NCI-H748 treated with DMSO at 0.1 percent for 48 hours (cell line): ENCODE measurements around the gene SCAF4.
"Not testable (repeated sequence)": the region's sequence is repeated elsewhere in the genome, so short reads cannot be mapped to it uniquely, and the experiment has no call there.

Experiments
- DNase-seq: peaks from one replicate; lab custom pipeline; 2025; lab: John Stamatoyannopoulos, UW

The SCAF4 gene, protein sequence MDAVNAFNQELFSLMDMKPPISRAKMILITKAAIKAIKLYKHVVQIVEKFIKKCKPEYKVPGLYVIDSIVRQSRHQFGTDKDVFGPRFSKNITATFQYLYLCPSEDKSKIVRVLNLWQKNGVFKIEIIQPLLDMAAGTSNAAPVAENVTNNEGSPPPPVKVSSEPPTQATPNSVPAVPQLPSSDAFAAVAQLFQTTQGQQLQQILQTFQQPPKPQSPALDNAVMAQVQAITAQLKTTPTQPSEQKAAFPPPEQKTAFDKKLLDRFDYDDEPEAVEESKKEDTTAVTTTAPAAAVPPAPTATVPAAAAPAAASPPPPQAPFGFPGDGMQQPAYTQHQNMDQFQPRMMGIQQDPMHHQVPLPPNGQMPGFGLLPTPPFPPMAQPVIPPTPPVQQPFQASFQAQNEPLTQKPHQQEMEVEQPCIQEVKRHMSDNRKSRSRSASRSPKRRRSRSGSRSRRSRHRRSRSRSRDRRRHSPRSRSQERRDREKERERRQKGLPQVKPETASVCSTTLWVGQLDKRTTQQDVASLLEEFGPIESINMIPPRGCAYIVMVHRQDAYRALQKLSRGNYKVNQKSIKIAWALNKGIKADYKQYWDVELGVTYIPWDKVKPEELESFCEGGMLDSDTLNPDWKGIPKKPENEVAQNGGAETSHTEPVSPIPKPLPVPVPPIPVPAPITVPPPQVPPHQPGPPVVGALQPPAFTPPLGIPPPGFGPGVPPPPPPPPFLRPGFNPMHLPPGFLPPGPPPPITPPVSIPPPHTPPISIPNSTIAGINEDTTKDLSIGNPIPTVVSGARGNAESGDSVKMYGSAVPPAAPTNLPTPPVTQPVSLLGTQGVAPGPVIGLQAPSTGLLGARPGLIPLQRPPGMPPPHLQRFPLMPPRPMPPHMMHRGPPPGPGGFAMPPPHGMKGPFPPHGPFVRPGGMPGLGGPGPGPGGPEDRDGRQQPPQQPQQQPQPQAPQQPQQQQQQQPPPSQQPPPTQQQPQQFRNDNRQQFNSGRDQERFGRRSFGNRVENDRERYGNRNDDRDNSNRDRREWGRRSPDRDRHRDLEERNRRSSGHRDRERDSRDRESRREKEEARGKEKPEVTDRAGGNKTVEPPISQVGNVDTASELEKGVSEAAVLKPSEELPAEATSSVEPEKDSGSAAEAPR

DNA sequence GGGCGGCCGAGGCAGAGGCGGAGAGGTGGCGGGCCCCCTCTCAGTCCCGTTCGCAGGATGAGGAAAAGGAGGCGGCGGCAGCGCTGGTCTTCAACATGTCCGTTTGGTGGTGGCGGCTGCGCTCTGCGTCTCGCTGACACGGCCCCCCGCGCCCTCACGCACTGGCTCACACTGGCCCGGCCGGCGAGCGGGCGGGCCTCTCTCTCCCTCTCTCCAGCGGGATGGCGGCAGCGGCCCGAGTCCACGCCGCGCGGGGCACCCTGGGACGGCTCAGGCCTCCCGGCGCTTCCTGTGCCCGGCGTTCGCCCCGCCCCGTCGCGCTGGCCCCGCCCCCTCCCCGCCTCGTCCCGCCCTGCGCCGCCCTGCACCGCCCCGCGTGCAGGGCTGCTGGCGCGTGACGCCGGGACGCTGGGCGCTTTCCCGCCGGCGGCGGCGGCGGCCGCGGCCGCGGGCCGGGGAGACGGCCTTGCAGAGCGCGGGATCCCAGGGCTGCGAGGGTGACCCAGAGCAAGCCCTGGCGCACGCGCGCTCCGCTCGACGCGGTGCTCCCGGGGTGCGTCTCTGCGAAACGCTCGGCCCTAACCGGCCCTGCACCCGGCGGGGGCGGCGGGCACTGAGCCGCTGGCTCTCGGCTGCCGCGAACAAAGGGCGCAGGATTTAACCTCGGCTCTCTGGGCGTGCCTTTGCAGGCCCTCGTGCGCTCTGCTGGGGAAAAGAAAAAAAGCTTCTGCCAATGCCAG lies at the start of gene SCAF4:
Gene SCAF4, minus strand, starts transcription at position 262 of the 740 bp plus-strand sequence. CDS start 426 bp downstream, outside the sequence.
- DNase-seq, result peak; percentile 73

DNA sequence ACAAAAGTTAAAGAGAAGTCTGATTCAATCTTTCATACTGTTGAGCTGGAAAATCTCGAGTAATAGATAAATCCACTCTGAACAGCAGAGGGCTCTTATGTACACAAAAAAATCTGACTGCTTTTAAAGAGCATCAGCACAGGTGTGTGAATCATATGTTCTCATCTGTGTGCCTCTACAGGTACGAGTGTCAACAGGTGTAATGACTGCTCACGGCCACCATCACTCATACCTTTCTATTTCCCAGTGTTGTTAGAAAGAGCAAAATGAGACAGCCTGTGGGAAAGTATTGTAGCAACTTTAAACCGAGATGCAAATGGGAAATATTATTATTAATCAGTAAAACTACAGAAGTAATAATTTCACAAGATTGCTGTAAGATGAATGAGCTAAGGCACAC lies 49.0 kb upstream of the SCAF4 start:
- DNase-seq, result peak; percentile 46

DNA sequence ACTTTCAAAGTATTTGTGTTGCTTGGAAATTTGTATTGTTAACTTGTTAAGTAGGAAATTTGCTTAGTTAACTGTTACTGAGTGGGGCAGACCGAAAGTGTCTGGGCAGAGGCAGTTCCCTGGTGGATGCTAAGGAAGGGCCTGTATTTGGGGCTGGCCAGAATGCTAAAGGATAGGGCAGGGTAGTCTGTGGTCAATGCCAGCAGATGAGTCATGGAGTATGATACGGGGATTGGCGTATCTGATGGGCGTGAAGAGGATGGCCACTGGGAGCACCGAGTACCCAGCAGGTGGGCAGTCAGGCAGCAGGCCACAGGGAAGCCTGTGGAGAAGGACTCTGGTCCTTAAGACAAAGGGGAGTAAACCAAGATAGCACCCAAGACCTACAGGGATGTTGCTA lies 46.6 kb upstream of the SCAF4 start:
- DNase-seq, result no peak

- DNase-seq, result no peak
Observed at GRCh38 chr21:31777857-31778256, 45.9 kb upstream of the SCAF4 start.

- DNase-seq, result no peak
Observed at GRCh38 chr21:31774031-31774430, 42.1 kb upstream of the SCAF4 start.

DNA sequence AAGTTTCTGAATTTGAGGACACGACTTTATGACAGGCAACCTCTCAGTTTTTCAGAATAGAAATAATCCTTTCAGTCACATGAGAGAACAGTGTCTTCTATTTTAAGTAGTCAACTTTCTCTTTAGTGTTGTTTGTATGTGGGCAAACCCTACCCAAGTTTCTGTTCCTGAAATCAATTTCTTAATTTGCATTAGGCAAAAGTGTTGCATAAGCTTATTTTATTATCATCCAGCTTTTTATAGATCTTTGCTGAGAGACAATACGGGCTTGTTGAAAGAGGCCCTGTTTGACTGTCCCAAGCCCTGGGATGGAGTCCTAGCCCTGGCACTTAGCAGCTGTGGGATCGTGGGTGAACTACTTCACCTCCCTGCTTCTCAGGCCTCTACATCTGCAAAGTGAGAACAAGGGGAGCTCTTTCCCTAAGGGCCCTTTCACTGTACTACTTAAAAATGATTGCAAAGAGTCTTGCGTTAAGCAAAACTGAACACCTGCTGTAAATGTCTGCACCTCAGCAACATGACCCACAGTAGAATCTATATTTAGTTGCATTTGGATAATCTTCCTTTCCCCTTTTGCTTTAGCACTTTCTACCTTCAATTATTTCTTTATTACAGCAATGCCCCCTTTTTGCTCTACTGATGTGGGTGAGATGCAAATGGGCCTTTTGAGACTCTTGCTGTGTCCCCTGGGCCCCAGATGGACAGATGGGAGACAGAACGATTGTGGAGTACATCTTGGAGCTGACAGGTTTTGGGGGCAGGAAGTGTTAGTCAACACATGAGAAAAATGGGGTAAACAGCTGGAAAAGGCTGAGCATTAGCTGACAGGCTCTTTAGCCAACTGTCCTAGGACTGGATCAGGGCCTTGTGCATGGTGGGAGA lies 41.0 kb upstream of the SCAF4 start:
- no peak for DNase-seq

DNA sequence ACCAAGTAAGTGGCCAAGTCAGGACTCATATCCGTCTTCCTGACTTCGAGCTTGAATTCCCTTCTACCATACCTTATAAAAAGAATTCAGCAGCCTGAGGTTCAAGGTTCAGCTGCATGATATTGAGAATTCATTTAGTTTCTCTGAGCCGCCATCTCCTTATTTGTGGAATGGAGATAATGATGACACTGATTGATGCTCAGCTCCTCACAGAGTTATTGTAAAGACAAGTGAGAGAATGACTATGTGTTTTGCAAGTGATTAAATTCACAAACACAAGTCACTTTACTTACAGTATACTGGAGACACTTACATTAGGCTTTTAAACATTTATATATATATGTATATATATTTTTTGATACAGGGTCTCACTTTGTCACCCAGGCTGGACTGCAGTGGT lies 39.8 kb upstream of the SCAF4 start:
- DNase-seq, result no peak

DNA sequence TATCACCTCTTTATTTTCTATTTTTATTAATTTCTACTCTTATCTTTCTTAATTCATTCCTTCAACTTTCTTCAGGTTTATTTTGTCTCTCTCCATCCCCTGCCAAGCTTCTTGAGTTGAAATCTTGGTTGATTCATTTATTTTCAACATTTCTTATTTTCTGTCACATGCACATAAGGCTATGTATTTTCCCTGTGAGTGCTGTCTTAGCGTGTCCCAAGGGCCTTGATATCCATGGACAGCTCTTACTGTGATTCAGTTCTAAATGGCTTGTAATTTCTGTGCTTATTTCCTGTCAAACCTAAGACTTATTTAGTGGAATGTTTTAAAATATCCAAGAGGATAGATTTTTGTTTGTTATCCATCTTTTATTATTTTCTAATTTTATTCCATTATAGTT lies 36.8 kb upstream of the SCAF4 start:
- DNase-seq, result no peak

- DNase-seq, result no peak
Observed at GRCh38 chr21:31766899-31767298, 35.0 kb upstream of the SCAF4 start.

- DNase-seq, result not testable (repeated sequence)
Observed at GRCh38 chr21:31765850-31766249, 33.9 kb upstream of the SCAF4 start.

DNA sequence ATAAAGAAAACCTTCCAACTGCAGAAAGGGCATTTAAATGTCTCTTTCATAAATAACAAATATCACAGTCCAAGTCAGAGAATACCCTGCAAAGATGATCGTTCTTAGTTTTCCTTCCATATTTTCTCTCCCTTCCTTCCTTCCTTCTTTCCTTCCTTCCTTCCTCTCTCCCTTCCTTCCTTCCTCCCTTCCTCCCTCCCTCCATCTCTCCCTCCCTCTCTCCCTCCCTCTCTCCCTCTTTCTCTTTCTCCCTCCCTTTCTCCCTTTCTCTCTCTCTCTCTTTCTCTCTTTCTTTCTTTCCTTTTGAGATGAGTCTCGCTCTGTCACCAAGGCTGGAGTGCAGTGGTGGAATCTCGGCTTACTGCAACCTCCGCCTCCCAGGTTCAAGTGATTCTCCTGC lies 29.0 kb upstream of the SCAF4 start:
- no peak for DNase-seq

DNA sequence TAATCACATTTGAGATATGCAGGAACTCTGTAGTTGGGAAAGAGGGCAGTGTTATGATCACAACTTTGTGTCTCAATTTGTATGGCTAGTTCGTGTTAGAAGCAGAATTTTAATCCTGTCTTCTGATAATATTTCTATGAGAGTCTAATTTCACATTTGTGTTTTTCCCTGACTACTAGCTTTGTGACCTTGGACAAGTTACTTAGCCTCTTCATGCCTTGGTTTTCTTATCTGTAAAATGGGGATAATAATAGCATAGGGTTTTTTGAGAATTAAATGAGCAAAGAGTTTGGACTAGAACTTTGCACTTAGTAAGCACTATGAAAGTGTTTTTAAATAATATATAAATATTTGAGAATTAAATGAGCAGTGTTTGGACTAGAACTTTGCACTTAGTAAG lies 24.9 kb upstream of the SCAF4 start:
- DNase-seq, result no peak

GRCh38 chr21:31755027-31755426 lies 23.1 kb upstream of the SCAF4 start:
- DNase-seq, result no peak

- no peak for DNase-seq
Observed at GRCh38 chr21:31754708-31754960, 22.7 kb upstream of the SCAF4 start.

GRCh38 chr21:31753949-31754707 lies 22.2 kb upstream of the SCAF4 start:
- DNase-seq, result no peak

DNA sequence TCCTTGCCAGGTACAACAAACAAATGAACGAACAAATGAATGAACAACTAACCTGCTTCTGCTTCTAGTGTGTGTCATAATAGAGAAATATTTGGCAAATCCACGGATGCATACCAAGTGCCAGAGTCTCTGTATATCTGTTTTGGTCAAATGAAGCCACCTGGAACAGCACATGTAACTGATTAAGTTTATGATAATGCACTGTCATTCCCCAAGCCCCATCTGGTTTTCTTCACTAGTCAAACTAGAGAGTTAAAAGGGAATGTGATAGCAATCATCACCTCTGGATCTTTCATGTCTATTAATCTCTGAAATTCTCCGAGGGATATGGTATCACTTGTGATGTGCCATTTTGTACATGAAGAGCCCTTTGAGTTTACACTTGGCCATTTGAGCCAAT lies 21.0 kb upstream of the SCAF4 start:
- DNase-seq, result no peak

GRCh38 chr21:31752352-31752751 lies 20.4 kb upstream of the SCAF4 start:
- no peak for DNase-seq

GRCh38 chr21:31750843-31751242 lies 18.9 kb upstream of the SCAF4 start:
- DNase-seq, result no peak

DNA sequence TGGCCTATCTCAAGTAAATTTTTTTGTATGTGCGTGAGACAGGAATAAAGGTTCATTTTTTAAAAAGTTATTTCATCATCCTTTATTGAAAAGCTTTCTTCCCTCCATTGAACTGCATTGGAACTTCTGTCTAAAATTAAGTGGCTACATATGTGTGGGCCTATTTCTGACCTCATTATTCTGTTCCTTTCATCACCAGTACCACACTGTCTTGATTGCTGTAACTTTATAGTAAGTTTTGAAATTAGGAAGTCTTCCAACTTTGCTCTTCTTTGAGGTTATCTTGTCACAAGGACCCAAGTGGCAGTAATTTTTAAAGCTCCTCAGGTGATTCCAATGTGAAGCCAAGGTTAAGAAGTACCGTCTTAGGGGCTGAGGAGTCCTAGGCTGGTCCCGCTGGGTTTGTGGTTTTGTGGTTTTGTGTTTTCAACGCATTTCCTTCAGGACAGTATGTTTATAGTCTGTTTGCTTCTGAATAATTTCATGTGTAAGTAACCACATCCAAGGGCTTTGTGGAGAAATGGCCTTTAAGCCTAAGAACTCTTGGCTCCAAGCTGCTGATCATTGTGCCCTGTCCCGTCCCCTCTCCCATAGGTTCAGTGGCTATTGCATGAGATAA lies 12.4 kb upstream of the SCAF4 start:
- DNase-seq, result no peak

DNA sequence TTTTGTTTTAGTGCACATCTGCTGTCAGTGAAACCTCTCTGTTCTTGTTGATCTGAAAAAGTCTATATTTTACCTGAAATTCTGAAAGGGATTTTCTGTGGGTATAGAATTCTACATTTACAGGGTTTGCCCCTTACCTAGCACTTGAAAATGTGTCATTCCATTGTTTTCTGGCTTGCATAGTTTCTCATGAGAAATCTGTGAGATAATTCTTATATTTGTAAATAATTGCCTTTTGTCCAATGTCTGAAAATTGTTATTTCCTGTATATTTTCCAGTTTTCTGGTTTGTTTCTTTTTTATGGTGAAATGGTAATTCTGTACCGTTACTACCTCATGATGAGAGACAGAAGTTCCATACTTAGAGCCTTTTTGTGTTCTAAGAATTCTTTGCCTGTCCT lies 11.8 kb upstream of the SCAF4 start:
- no peak for DNase-seq
